NCI-H748 (cell line): Measurements from ENCODE around the gene PNRC1.
"Not testable (repeated sequence)": the region's sequence is repeated elsewhere in the genome, so short reads cannot be mapped to it uniquely, and the experiment has no call there.

Experiments used
- DNase-seq: peaks from one replicate; lab custom pipeline; 2025; ENCODE audit not compliant: unreplicated experiment; lab: John Stamatoyannopoulos, UW

The PNRC1 gene

GRCh38 chr6:89058627-89059026 is 21.9 kb upstream of the PNRC1 start:
- DNase-seq: no peak

- DNase-seq: no peak
These were observed 21.3 kb upstream of the PNRC1 start for GRCh38 chr6:89059227-89059626.

- DNase-seq: no peak
These were observed 16.7 kb upstream of the PNRC1 start for GRCh38 chr6:89063881-89064280.

DNA sequence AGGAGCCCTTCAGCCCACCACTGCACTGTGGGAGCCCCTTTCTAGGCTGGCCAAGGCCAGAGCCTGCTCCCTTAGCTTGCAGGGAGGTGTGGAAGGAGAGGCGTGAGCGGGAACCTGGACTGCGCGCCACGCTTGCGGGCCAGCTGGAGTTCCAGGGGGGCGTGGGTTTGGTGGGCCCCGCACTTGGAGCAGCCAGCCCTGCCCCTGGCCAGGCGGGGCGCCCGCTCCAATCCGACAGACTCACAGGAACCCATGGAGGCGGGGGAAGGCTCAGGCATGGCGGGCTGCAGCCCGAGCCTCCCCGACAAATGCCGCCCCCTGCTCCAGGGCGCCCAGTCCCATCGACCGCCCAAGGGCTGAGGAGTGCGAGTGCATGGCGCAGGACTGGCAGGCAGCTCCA is 15.6 kb upstream of the PNRC1 start:
- not testable (repeated sequence) for DNase-seq

- not testable (repeated sequence) for DNase-seq
These were observed 14.4 kb upstream of the PNRC1 start for GRCh38 chr6:89066121-89066520.

- no peak for DNase-seq
These were observed 13.5 kb upstream of the PNRC1 start for GRCh38 chr6:89066940-89067646.

DNA sequence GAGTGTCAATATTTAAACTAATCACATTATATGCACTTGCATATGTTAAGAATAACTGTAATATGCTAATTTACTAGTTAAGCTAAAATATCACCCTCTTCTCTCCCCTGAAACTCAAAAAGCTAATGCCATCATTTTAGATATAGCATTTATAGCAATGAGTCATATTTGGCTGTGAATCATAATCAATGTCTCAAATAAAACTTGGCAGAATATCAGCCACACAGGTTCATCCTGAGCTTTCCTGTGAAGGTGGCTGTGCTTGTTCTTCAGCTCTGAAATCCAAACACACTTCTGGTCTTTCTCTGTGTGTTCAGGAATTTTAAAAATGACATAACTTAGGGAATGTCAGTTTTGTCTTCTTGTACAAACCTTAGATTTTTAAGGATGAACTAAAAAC is 12.8 kb upstream of the PNRC1 start:
- no peak for DNase-seq

DNA sequence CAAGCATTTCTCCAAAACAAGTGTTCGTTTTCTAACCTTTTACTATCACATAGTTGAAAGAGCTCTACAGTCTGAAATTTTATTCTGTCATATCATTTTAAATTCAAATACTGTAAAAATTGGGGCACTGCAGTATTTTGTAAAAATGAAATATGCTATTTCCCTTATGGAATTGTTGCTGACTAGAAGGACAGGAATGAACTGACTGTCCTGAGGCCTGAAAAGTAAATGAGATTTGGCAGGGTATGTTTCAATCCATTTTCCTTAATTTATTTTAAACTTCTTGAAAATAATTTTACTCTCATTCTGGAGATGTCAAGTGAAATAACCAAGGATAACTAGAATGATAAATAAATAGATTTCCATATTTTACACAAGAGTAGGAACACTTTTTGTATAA is 11.9 kb upstream of the PNRC1 start:
- DNase-seq: no peak

- no peak for DNase-seq
These were observed 10.9 kb upstream of the PNRC1 start for GRCh38 chr6:89069536-89070163.

- peak; percentile 33 for DNase-seq
These were observed 9.5 kb upstream of the PNRC1 start for GRCh38 chr6:89071036-89071435.

- no peak for DNase-seq
These were observed 7.4 kb upstream of the PNRC1 start for GRCh38 chr6:89073014-89073620.

DNA sequence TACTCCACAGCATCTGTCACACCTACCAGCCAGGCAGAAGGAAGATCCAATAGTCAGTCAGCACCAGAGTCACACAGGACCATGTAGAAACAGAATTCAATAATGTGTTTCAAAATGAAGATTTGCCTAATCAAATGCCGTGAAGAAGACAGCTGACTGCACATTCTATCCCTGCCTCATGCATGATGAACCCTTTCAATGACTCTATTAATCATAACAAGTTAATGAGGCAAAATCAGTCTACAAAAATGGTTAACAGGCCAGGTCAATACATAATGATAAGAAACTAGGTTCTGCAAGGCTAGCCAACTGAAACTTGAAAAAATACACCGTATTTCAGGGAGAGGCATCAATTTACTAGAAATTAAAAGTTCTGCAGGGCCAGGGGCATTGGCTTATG is 6.7 kb upstream of the PNRC1 start:
- no peak for DNase-seq

GRCh38 chr6:89079511-89080234 is 878 bp upstream of the PNRC1 start:
- DNase-seq: peak; percentile 53

DNA sequence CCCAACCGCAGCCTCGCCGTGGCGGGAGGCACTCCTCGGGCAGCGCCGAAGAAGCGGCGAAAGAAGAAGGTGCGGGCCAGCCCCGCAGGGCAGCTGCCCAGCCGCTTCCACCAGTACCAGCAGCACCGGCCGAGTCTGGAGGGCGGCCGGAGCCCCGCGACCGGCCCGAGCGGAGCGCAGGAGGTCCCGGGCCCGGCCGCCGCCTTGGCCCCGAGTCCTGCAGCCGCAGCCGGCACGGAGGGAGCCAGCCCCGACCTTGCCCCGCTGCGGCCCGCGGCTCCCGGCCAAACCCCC is 525 bp downstream of the PNRC1 start:
- DNase-seq: peak; percentile 66

DNA sequence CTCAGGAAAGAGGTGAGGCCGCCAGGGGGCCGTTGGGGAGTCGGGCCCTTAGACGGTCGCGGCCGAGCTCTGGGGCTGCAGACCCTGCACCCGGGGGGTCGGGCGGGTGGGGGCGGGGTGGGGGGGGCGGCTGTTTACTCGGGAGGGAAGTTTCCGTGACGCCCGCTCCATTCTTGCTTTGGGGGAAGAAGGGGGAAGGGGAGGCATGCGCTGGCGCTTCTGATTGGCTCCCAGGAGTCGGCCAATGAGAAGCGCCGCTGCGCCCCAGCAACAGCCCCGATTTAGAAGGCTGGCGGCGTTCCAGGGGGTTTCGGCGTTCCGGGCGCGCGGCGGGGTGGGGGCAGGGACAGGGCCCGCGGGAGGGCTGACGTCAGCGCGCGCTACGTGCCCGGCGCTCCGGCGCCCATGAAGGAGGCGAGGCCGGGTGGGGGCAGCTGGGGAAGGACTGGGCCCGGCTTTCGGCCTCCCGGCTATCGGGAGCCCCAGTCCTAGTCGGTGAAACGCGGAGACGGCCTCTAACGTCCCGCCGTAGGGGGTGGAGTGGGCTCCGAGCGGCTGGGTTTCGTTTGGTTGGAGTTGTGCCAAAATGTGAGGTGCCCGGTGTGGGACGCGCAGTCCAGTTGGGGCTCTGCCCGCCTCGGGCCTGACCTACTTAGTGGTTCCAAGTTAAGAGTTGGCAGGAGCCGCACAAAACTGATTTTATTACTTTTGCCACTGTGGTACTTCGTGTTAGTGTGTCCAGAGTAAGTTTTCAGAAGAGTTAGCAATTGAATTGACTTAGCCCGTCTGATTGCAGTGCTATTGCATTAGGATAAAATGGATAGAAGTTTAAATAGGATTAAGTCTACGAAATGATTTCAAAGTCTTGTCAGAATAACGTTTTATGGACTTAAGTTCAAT is 1.1 kb downstream of the PNRC1 start:
- DNase-seq: peak; percentile 97

DNA sequence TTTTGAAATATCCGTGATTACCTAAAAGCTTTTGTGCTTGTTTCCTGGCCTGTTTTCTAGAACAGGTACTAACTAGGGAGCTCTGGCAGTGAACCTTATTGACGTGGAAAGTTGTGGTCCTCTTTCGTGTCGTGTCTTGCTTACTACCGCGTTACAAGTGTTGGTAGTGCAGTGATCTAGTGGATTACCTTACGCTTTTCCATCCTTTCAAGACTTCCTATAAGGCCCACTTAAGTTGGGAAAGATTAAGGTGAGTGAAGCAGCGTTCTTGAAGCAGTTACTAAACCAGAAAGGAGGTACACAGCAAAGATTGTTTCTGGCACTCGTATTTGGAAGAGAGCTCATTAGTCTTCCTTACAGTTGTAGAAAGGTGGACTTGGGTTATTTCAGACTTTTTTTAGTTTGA is 1.9 kb downstream of the PNRC1 start:
- DNase-seq: no peak

GRCh38 chr6:89084542-89084941 is 4.0 kb downstream of the PNRC1 start:
- DNase-seq: no peak

DNA sequence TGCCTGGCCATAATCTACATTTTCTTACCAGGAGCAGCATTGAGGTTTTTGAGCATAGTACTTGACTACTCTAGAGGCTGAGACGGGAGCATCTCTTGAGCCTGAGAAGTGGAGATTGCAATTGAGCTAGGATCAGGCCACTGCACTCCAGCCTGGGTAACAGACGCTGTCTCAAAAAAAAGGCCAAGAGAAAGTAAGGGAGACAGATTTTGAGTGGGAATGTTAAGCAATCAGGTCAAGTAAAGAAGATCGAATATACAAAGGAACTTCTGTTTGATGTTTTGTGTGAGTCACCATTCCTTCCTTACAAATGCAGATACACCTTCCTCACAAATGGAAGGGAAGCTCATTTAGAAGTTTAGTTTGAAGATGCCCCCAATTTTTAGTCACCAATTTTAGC is 4.4 kb downstream of the PNRC1 start:
- no peak for DNase-seq

DNA sequence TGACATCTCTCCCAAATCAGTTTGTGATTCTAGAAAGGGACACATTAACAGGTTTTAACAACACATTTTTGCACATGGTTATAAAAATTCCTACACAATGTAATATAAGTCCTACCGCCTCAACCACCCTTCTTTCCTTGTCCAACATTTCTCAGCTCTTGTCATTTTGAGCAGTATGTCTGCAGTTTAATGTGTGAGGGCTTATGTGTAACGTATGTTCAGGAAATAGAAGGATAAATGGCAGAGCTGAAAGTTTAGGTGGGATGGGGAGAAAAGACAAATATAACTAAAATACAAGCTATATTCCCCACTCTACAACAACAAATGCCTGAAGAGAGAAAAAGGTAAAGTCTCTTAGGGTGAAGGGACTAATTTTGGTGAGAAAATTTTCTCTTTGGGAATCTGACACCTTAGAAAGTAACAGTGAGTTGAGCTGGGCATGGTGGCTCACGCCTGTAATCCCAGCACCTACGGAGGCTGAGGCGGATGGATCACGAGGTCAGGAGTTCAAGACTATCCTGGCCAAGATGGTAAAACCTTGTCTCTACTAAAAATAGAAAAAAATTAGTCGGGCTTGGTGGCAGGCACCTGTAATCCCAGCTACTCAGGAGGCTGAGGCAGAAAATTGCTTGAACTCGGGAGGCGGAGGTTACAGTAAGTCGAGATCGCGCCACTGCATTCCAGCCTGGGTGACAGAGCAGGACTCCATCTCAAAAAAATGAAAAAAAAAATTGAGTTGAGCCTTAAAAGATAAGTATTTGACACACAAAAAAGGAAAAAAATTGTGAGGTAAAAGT is 5.1 kb downstream of the PNRC1 start:
- no peak for DNase-seq

- no peak for DNase-seq
These were observed 7.3 kb downstream of the PNRC1 start for GRCh38 chr6:89087881-89088280.
